Osteoblast (primary cell): ENCODE data around the gene ARMC9. TPM values are rescaled to one million over a fixed set of nuclear protein-coding genes. Genes with fewer than 3 reads are reported as not detected.

ENCODE experiments used
- DNase-seq: peaks from one replicate; pipeline ENCODE4 v3.0.0; 2011; ENCODE audit warnings: low spot score, mixed read lengths; ENCODE audit not compliant: insufficient read length; ENCODE audit errors: missing footprints
- H2AFZ ChIP-seq: 2 replicates; pipeline ENCODE4 v1.6.0; 2011; ENCODE audit warnings: mild to moderate bottlenecking, low read length
- H3K27ac ChIP-seq: 2 replicates; pipeline ENCODE4 v1.5.1; 2011; ENCODE audit warnings: mild to moderate bottlenecking, low read depth, low read length, moderate library complexity
- H3K27me3 ChIP-seq: 2 replicates; pipeline ENCODE4 v1.6.0; 2012; ENCODE audit warnings: mild to moderate bottlenecking, control low read depth, inconsistent platforms, low read length, moderate library complexity; ENCODE audit not compliant: insufficient read depth
- H3K36me3 ChIP-seq: 2 replicates; pipeline ENCODE4 v1.5.1; 2011; ENCODE audit warnings: mild to moderate bottlenecking, low read length, control low read depth, moderate library complexity; ENCODE audit not compliant: insufficient read depth
- H3K4me1 ChIP-seq: 2 replicates; pipeline ENCODE4 v1.5.1; 2011; ENCODE audit warnings: mild to moderate bottlenecking, low read length, control low read depth, moderate library complexity; ENCODE audit not compliant: insufficient read depth
- H3K4me2 ChIP-seq: 2 replicates; pipeline ENCODE4 v1.6.0; 2011; ENCODE audit warnings: mild to moderate bottlenecking, low read length; ENCODE audit not compliant: insufficient read depth
- H3K4me3 ChIP-seq: fragments of 200-600 bp; sonication (generic); 3 replicates; pipeline ENCODE4 v1.5.1; 2012; ENCODE audit warnings: mild to moderate bottlenecking, low read length, inconsistent platforms; ENCODE audit not compliant: insufficient read depth
- H3K79me2 ChIP-seq: 2 replicates; pipeline ENCODE4 v1.6.0; 2012; ENCODE audit warnings: mild to moderate bottlenecking, low read length, control low read depth, inconsistent platforms; ENCODE audit not compliant: insufficient read depth
- H3K9me3 ChIP-seq: 2 replicates; pipeline ENCODE4 v1.5.1; 2011; ENCODE audit warnings: low read depth, low read length, control low read depth
- H4K20me1 ChIP-seq: 2 replicates; pipeline ENCODE4 v1.6.0; 2012; ENCODE audit warnings: mild to moderate bottlenecking, low read length, control low read depth; ENCODE audit not compliant: insufficient read depth
- CTCF ChIP-seq: IDR thresholded peaks from 2 replicates; pipeline ENCODE4 v1.5.1; 2011; ENCODE audit warnings: mild to moderate bottlenecking, low read depth, low read length, moderate library complexity; ENCODE audit errors: extremely low read depth
- total RNA-seq: library from RNA; depleted of rRNA; stranded (reverse); fragments of >200 nt; gene quantifications from 2 replicates; pipeline ENCODE4 v1.2.3, GENCODE V29; 2012

The ARMC9 gene
- total RNA-seq, 1 donor: 221 TPM

GRCh38 chr2:231364961-231365810 is 166.8 kb downstream of the ARMC9 start:
- Histone ChIP-seq H3K27me3 (no peaks in the 10 kb centered on the region), H4K20me1 (no peaks in the 10 kb centered on the region), H3K36me3 (no peaks in the 10 kb centered on the region), H3K27ac (peak overlapping the region; percentile 75), H3K79me2 (no peaks in the 10 kb centered on the region), H3K4me2 (peak overlapping the region; percentile 62), H2AFZ (peak overlapping the region; percentile 78), H3K9me3 (no peaks in the 10 kb centered on the region), H3K4me1 (peaks cover 7% of the 10 kb centered on the region), H3K4me3 (peak overlapping the region; percentile 25)
- DNase-seq: peak; percentile 98
- TF ChIP-seq CTCF: no peak

GRCh38 chr2:231367178-231367577 is 168.7 kb downstream of the ARMC9 start:
- Histone ChIP-seq H3K4me1 (peaks cover 7% of the 10 kb centered on the region), H4K20me1 (no peaks in the 10 kb centered on the region), H3K36me3 (no peaks in the 10 kb centered on the region), H2AFZ (no peak overlapping the region), H3K79me2 (no peaks in the 10 kb centered on the region), H3K9me3 (no peaks in the 10 kb centered on the region), H3K27ac (no peak overlapping the region), H3K27me3 (no peaks in the 10 kb centered on the region), H3K4me2 (no peak overlapping the region), H3K4me3 (no peak overlapping the region)
- no peak for DNase-seq
- no peak for TF ChIP-seq CTCF

- peaks cover 7% of the 10 kb centered on the region for H3K4me1 ChIP-seq
- H2AFZ ChIP-seq: no peak overlapping the region
- H3K4me2 ChIP-seq: no peak overlapping the region
- no peaks in the 10 kb centered on the region for H3K79me2 ChIP-seq
- H3K27me3 ChIP-seq: no peaks in the 10 kb centered on the region
- no peak overlapping the region for H3K4me3 ChIP-seq
- TF ChIP-seq CTCF: no peak
- H3K36me3 ChIP-seq: no peaks in the 10 kb centered on the region
- H3K9me3 ChIP-seq: no peaks in the 10 kb centered on the region
- no peaks in the 10 kb centered on the region for H4K20me1 ChIP-seq
- DNase-seq: peak; percentile 75
- no peak overlapping the region for H3K27ac ChIP-seq
Observed at GRCh38 chr2:231369580-231370428, 171.4 kb downstream of the ARMC9 start.

- H4K20me1 ChIP-seq: no peaks in the 10 kb centered on the region
- H3K4me1 ChIP-seq: peaks cover 2% of the 10 kb centered on the region
- no peak overlapping the region for H3K4me2 ChIP-seq
- H3K27me3 ChIP-seq: no peaks in the 10 kb centered on the region
- H3K9me3 ChIP-seq: no peaks in the 10 kb centered on the region
- no peak overlapping the region for H3K4me3 ChIP-seq
- no peak overlapping the region for H3K27ac ChIP-seq
- DNase-seq: no peak
- no peak for TF ChIP-seq CTCF
- H2AFZ ChIP-seq: no peak overlapping the region
- no peaks in the 10 kb centered on the region for H3K36me3 ChIP-seq
- H3K79me2 ChIP-seq: no peaks in the 10 kb centered on the region
Observed at GRCh38 chr2:231370429-231370748, 172.0 kb downstream of the ARMC9 start.
